Measurements from ENCODE around the gene MYO1B.

The MYO1B gene

DNA sequence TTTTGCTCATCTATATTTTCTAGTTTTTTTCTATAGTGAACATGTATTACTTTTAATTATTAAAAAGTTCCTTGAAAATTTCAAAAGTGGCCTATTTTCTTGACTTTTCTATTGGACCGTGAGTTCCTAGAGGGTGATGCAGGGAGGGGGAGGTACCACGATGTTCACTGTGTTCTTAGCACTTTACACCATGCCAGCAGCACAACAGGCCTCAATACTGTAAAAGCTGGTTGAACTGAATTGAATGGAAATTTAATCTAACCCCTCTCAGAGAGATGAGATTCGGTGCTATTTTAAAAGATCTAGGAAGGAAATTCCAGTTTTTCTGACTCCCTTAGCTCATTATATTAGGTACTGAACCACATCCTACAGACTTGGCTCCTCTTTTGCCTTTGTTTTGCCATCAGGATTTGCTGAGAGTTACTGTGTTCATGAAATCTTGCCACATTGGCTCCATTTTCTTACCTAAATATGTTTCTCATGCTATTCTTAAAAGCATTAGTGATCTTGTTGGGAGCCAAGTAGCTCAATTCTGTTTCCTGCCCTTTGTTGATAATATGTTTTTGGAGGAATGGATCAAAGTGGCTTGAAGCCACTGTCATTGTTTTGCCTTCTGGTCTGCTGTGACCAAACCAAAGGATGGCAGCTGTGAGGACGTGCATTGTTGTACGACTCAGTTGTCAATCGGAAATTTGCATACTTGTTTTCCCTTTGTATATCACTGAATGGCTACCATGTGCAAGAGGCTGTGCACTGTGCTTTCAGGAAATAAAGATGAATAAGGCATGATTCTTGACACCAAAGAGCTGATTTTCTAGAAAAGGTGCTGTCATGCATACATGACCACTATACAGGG, 25.3 kb downstream of the MYO1B start:
- in situ Hi-C loops (cut with MboI; ENCODE audit: low sequenced_read_pairs, unreplicated experiment) = no loop called here
- DNase-seq (ENCODE audit: low spot score) = no peak
- TF ChIP-seq, protein P1, sequence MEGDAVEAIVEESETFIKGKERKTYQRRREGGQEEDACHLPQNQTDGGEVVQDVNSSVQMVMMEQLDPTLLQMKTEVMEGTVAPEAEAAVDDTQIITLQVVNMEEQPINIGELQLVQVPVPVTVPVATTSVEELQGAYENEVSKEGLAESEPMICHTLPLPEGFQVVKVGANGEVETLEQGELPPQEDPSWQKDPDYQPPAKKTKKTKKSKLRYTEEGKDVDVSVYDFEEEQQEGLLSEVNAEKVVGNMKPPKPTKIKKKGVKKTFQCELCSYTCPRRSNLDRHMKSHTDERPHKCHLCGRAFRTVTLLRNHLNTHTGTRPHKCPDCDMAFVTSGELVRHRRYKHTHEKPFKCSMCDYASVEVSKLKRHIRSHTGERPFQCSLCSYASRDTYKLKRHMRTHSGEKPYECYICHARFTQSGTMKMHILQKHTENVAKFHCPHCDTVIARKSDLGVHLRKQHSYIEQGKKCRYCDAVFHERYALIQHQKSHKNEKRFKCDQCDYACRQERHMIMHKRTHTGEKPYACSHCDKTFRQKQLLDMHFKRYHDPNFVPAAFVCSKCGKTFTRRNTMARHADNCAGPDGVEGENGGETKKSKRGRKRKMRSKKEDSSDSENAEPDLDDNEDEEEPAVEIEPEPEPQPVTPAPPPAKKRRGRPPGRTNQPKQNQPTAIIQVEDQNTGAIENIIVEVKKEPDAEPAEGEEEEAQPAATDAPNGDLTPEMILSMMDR (IDR thresholded peaks at IDR 0.05; ENCODE audit: borderline replicate concordance, control extremely low read depth, extremely low read depth, insufficient read depth, missing control alignments) = no peak

DNA sequence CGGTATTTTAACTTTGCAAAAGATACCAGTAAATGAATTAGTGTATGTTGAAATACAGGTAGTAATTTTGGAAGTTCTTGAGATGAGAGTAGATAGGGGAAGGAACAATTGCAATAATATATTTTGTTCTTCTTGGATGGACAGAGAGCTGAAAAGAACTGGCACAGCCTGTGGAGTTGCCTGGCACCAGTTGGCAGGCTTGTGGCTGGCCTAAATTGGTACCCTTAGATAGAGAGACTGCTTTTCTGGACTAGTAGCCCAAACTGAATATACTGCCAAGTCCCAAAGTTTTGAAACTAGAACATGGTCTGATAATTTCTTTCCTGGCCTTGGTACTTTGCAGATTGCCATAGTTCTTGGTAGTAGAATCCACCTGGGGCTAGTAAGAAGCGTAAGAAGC, 26.9 kb downstream of the MYO1B start:
- in situ Hi-C loops (cut with MboI; ENCODE audit: low sequenced_read_pairs, unreplicated experiment) = no loop called here
- TF ChIP-seq, protein P1 (IDR thresholded peaks at IDR 0.05; ENCODE audit: borderline replicate concordance, control extremely low read depth, extremely low read depth, insufficient read depth, missing control alignments) = no peak
- DNase-seq (ENCODE audit: low spot score) = no peak

DNA sequence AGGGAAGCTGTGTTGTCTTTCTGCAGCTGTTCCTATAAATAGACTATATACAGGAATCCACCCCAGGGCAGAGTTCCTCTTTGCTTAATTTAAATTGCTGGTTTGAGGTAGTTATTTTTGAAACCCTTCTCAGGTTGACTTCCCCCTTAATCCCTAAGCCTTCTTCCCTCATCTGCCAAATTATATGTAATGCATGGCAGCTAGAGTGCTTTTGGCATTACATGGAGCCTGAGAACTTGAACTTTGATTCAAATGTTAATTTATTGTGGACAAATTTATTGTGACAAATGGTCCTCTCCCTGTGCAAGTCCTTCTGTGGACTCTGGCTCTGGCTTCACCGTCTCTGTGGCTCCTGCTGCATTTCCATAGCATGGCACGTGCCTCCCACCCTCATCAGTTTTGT, 29.2 kb downstream of the MYO1B start:
- TF ChIP-seq, protein P1 (IDR thresholded peaks at IDR 0.05; ENCODE audit: borderline replicate concordance, control extremely low read depth, extremely low read depth, insufficient read depth, missing control alignments) = no peak
- no peak for DNase-seq (ENCODE audit: low spot score)
- in situ Hi-C loops (cut with MboI; ENCODE audit: low sequenced_read_pairs, unreplicated experiment) = no loop called here

DNA sequence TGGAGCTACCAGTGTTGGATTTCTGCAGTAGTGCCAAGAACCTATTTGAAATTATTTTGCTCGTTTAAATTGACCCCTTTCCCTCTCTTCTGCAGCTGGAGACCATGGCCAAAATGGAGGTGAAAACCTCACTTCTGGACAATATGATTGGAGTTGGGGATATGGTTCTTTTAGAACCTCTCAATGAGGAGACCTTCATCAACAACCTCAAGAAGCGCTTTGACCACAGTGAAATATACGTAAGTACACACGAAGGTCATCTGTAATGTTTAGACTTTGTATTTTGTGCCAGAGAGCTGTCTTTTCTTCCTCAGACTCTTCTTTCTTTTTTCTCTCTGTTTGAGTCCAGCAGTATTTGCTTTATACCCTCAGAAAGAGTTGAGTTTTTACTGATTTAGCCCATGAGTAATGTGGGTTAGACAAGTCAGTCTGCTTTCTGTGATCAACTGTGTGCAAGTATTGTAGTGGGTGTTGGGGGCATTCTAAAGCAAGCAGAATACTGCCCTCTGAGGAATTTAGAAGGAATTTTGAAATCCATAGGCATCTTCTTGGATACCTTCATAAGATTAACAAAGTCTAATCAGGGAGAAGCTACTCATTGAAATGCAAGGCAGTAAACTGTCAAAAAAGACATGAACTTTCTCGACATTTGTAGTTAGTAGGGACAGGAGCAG, 31.7 kb downstream of the MYO1B start:
- TF ChIP-seq, protein P1 (IDR thresholded peaks at IDR 0.05; ENCODE audit: borderline replicate concordance, control extremely low read depth, extremely low read depth, insufficient read depth, missing control alignments) = no peak
- in situ Hi-C loops (cut with MboI; ENCODE audit: low sequenced_read_pairs, unreplicated experiment) = no loop called here
- no peak for DNase-seq (ENCODE audit: low spot score)

DNA sequence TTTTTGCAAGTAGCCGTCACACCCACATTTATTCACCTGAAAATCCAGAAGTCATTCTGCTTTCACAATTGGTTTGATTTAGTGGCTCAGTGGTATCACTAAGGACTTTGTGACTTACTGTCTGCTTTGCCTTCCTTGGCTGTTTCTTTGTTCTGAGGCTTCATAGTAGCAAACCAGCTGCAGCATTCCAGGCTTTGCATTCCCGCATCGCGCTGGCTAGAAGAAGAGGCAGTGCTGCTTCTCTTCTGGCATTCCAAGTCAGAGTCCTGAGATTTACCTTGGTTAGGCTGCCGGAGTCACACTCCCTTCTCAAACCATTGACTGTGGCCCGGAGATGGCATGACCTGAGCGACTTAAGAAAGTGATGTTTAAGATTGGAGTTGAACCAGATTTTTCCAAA, 35.1 kb downstream of the MYO1B start:
- TF ChIP-seq, protein P1 (IDR thresholded peaks at IDR 0.05; ENCODE audit: borderline replicate concordance, control extremely low read depth, extremely low read depth, insufficient read depth, missing control alignments) = no peak
- no peak for DNase-seq (ENCODE audit: low spot score)
- in situ Hi-C loops (cut with MboI; ENCODE audit: low sequenced_read_pairs, unreplicated experiment) = no loop called here

DNA sequence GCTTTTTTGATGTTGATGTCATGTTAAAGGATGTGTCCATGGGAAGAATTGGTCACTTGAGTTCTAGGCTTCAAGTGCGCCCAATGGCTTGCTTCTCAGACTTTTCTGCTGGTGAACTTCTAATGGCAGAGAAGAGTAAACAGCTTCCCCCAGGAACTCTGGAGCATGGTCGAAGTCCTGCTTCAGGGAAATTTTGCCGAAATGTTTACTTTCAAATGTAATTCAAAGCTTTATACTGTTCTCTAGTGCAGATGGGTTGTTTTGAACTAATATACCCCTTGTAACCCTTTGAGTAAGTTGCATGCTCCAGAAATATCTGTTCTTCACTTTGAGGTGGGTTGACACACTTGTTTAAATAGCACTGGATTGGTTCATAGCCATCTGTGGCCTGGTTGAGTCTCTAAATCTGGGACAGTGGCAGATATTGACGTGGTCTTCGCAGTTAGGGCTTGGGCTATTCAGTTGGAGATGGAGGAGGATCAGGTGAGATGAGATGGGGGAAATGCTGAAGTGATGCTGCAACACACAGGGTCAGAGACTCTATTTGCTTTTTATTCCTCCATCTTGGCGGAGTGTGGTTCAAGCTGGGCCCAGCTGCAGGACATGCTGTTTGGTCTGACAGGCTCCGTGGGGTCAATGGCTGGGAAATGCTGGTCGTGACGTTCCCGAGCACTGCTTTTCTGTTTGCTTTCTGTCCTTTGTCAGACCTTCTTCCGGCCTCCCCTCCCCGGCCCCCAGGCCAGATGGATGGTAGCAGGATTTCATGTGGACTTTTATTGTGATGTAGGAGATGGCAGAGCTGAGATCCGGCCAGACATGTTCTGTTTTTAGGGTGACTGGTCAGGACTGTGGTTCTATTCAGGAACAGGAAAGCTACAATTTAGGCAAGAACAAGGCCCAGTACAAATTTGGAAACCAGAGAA, 35.9 kb downstream of the MYO1B start:
- in situ Hi-C loops (cut with MboI; ENCODE audit: low sequenced_read_pairs, unreplicated experiment) = no loop called here
- DNase-seq (ENCODE audit: low spot score) = no peak
- TF ChIP-seq, protein P1 (IDR thresholded peaks at IDR 0.05; ENCODE audit: borderline replicate concordance, control extremely low read depth, extremely low read depth, insufficient read depth, missing control alignments) = no peak
